CD8-positive, alpha-beta memory T cell (primary cell): Measurements from ENCODE around the gene CRKL. TPM values are rescaled to one million over a fixed set of nuclear protein-coding genes. Genes with fewer than 3 reads are reported as not detected.
A peak's percentile ranks its signal among the peaks of the same experiment; 100 is the strongest.
"Not testable (repeated sequence)": the region's sequence is repeated elsewhere in the genome, so short reads cannot be mapped to it uniquely, and the experiment has no call there.

Source experiments
- CTCF ChIA-PET: fragments of 350-600 bp; sonication (Branson Sonifier 250); formaldehyde crosslinking; loops from one replicate; lab custom pipeline; 2021; ENCODE audit warnings: antibody characterized with exemption; lab: Charles Lee
- POLR2A ChIA-PET: fragments of 350-600 bp; sonication (Branson Sonifier 250); formaldehyde crosslinking; loops from one replicate; lab custom pipeline; 2021; ENCODE audit warnings: antibody characterized with exemption; lab: Charles Lee
- DNase-seq, 5 donors: peaks; one replicate each; pipeline versions ENCODE4 v3.0.0 to v3.0.0-alpha.2; 2020 to 2022; ENCODE audit warnings: mixed read lengths in 1 of 5
- H3K27ac ChIP-seq: one replicate; pipeline ENCODE4 v1.7.0; 2013; ENCODE audit warnings: low read depth, mild to moderate bottlenecking, low read length, moderate library complexity
- H3K27me3 ChIP-seq: 2 replicates; pipeline ENCODE4 v1.7.0; 2013; ENCODE audit warnings: low read length, mild to moderate bottlenecking; ENCODE audit not compliant: insufficient read depth, poor library complexity, severe bottlenecking
- H3K36me3 ChIP-seq: 2 replicates; pipeline ENCODE4 v1.7.0; 2013; ENCODE audit warnings: mild to moderate bottlenecking, low read length, moderate library complexity; ENCODE audit not compliant: insufficient read depth
- H3K4me1 ChIP-seq: 2 replicates; pipeline ENCODE4 v1.7.0; 2013; ENCODE audit warnings: mild to moderate bottlenecking, low read length, moderate library complexity; ENCODE audit not compliant: insufficient read depth
- H3K4me3 ChIP-seq: 2 replicates; pipeline ENCODE4 v1.7.0; 2013; ENCODE audit warnings: mild to moderate bottlenecking, low read length
- H3K9me3 ChIP-seq: 2 replicates; pipeline ENCODE4 v1.7.0; 2013; ENCODE audit warnings: mild to moderate bottlenecking, low read length
- H3K27ac Mint-ChIP-seq, 8 donors: one replicate each; pipeline ENCODE4 v1.8.0; 2020 to 2021; ENCODE audit warnings: mixed read lengths in 8 of 8, mild to moderate bottlenecking in 6 of 8, inconsistent platforms in 3 of 8, moderate library complexity in 3 of 8
- H3K27me3 Mint-ChIP-seq, 2 donors: one replicate each; pipeline ENCODE4 v1.8.0; 2020 to 2021; ENCODE audit warnings: mixed read lengths in 2 of 2, mild to moderate bottlenecking in 1 of 2, moderate library complexity in 1 of 2
- H3K36me3 Mint-ChIP-seq, 3 donors: one replicate each; pipeline ENCODE4 v1.8.0; 2020 to 2021; ENCODE audit warnings: mixed read lengths in 3 of 3, inconsistent platforms in 1 of 3, mild to moderate bottlenecking in 1 of 3
- H3K4me1 Mint-ChIP-seq, 3 donors: one replicate each; pipeline ENCODE4 v1.8.0; 2020 to 2021; ENCODE audit warnings: mixed read lengths in 3 of 3, inconsistent platforms in 1 of 3, mild to moderate bottlenecking in 1 of 3
- H3K4me3 Mint-ChIP-seq, 7 donors: one replicate each; pipeline ENCODE4 v1.8.0; 2020 to 2021; ENCODE audit warnings: mixed read lengths in 7 of 7, mild to moderate bottlenecking in 6 of 7, moderate library complexity in 4 of 7, inconsistent platforms in 2 of 7
- H3K9me3 Mint-ChIP-seq, 5 donors: one replicate each; pipeline ENCODE4 v1.8.0; 2020 to 2022; ENCODE audit warnings: mixed read lengths in 5 of 5, mild to moderate bottlenecking in 3 of 5, moderate library complexity in 2 of 5, inconsistent platforms in 1 of 5
- polyA plus RNA-seq: library from polyadenylated mRNA; unstranded; fragments of 300-500 nt; fragmentation: Illumina TruSeq; gene quantifications from one replicate; pipeline ENCODE4 v1.2.3, GENCODE V29; 2021
- total RNA-seq, 2 experiments: library from RNA; stranded (reverse); gene quantifications; one replicate each; pipeline ENCODE4 v1.2.3, GENCODE V29; 2021

The CRKL gene
- total and polyA plus RNA-seq, 3 experiments from 2014 or later = 54.5 to 98.1 (median 94.0) TPM

DNA sequence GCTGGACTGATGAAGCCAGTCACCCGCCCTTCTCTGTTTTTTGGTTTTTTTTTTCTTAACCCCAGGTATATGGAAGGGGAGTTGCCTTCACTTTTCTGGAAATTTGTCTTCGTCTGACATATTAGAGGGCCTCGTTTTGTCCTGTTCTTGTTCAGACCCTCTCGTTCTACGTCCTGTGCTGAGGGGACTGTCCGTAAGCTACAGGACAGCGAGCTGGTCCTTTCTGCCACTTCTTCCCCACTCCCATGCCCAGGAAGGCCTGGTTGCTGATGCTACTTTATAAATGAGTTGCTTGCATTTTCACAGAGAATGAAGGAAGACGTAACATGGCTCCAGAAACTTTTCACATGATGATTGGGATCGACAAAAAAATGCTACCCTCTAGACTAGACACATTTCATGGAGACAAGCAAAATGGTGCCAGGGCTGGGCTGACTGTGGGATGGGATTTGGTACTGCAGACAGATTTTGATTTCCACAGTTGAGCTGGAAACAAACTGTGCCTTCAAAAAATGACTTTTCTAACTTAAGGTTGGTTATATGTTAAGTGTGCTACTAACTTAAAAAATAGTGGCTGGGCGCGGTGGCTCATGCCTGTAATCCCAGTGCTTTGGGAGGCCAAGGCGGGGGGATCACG, 27.2 kb upstream of the CRKL start:
- Mint-ChIP-seq H3K4me1 (no peaks in the 10 kb centered on the region), H3K36me3 (peaks cover 4 to 41% (median 22%) of the 10 kb centered on the region in 3 donors), H3K27ac (peak overlapping the region in 2 of 8 donors; percentile 30 to 42), H3K27me3 (no peaks in the 10 kb centered on the region), H3K4me3 (no peak overlapping the region), H3K9me3 (no peaks in the 10 kb centered on the region)
- Histone ChIP-seq H3K36me3 (peaks cover 28% of the 10 kb centered on the region), H3K4me1 (no peaks in the 10 kb centered on the region), H3K9me3 (no peaks in the 10 kb centered on the region), H3K27me3 (no peaks in the 10 kb centered on the region), H3K4me3 (no peak overlapping the region), H3K27ac (no peak overlapping the region)
- ChIA-PET POLR2A (no interaction called here), CTCF (no interaction called here)
- DNase-seq = no peak

DNA sequence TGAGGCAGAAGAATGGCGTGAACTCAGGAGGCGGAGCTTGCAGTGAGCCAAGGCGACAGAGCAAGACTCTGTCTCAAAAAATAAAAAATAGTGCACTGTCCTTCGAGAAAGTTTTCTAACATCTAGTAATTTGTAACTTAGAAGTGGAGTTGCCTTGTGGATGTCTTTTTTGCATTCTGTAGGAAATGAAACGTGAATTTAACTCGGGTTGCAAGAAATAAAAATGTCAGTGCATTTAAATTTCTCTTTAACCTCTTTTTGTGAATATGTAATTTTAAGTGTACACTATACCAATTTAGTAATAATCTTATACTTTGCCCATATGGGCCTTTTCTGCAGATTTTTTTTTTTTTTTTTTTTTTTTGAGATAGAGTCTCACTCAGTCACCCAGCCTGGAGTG, 26.2 kb upstream of the CRKL start:
- DNase-seq = no peak
- Mint-ChIP-seq H3K27me3 (peaks cover 3 to 4% of the 10 kb centered on the region in 2 donors), H3K4me3 (no peak overlapping the region), H3K9me3 (no peaks in the 10 kb centered on the region), H3K4me1 (no peaks in the 10 kb centered on the region), H3K36me3 (peaks cover 4 to 33% (median 21%) of the 10 kb centered on the region in 3 donors), H3K27ac (no peak overlapping the region)
- H3K4me3 ChIP-seq = no peak overlapping the region
- no peak overlapping the region for H3K27ac ChIP-seq
- ChIA-PET CTCF (interaction anchor here (0.9 kb wide), 1 partner anchor 26 kb away, joined by 4 read pairs; the partner anchor contains the start of gene CRKL), POLR2A (no interaction called here)
- no peaks in the 10 kb centered on the region for H3K4me1 ChIP-seq
- no peaks in the 10 kb centered on the region for H3K9me3 ChIP-seq
- H3K27me3 ChIP-seq = no peaks in the 10 kb centered on the region
- H3K36me3 ChIP-seq = peaks cover 28% of the 10 kb centered on the region

DNA sequence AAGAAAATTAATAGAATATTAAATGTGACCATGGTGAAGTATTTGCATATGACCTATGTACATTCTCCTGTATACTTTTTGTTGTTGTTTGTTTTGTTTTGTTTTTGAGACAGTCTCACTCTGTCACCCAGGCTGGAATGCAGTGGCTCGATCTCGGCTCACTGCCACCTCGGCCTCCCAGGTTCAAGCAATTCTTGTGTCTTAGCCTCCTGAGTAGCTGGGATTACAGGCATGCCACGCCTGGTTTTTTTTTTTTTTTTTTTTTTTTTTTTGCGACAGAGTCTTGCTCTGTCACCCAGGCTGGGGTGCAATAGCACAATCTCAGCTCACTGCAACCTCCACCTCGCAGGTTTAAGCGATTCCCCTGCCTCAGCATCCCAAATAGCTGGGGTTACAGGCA, 19.5 kb upstream of the CRKL start:
- CTCF ChIA-PET, H3K4me1 Mint-ChIP-seq: not testable (repeated sequence)

DNA sequence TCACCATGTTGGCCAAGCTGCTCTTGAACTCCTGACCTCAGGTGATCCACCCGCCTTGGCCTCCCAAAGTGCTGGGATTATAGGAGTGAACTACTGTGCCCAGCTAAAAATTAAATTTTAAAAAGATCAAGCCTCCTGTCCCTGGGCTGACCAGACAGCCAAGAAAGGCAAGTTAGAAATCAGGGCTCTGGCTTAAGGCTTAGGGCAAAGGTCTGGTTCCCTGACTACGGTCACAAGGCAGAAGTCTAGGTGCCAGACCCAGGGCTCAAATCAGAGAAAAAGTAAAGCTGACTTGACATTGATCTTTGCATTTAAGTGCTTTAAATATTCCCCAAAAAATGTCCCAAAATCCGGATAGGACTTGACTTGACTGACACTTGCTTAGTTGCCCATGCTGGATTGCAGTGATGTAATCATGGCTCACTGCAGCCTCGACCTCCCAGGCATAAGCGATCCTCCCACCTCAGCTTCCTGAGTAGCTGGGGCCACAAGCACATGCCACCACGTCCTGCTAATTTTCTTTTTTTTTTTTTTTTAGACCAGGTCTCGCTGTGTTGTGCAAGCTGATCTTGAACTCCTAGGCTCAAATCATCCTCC, 17.3 kb upstream of the CRKL start:
- POLR2A ChIA-PET = no interaction called here

More for the DNA sequence above, 19.5 kb upstream of the CRKL start:
- H3K9me3 Mint-ChIP-seq, H3K27me3 Mint-ChIP-seq, H3K27me3 ChIP-seq, H3K36me3 ChIP-seq, H3K27ac ChIP-seq, H3K27ac Mint-ChIP-seq, H3K4me1 ChIP-seq, H3K4me3 ChIP-seq, H3K4me3 Mint-ChIP-seq, POLR2A ChIA-PET, H3K36me3 Mint-ChIP-seq, DNase-seq, H3K9me3 ChIP-seq: not testable (repeated sequence)

DNA sequence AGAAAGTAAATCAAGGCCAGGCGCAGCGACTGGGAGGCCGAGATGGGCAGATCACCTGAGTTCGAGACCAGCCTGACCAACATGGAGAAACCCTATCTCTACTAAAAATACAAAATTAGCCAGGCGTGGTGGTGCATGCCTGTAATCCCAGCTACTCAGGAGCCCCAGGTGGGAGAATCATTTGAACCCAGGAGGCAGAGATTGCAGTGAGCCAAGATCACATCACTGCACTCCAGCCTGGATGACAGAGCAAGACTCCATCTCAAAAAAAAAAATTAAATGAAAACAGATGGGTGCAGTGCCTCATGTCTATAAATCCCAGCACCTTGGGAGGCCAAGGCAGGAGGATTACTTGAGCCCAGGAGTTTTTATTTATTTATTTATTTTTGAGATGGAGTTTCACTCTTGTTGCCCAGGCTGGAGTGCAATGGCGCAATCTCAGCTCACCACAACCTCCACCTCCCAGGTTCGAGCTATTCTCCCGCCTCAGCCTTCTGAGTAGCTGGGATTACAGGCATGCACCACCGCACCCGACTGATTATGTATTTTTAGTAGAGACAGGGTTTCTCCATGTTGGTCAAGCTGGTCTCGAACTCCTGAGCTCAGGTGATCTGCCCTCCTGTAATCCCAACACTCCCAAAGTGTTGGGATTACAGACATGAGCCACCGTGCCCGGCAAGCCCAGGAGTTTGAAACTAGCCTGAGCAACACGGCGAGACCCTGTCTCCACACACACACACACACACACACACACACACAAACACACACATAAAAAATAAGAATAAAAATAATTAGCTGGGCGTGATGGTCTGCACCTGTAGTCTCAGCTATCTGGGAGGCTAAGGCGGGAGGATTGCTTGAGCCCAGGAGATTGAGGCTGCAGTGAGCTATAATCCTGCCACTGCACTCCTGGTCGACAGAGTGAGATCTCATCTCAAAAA, 15.8 kb upstream of the CRKL start:
- H3K4me1 Mint-ChIP-seq, H3K36me3 ChIP-seq, H3K27ac ChIP-seq, H3K36me3 Mint-ChIP-seq, CTCF ChIA-PET, H3K9me3 Mint-ChIP-seq, H3K27me3 Mint-ChIP-seq, H3K4me3 ChIP-seq, H3K9me3 ChIP-seq, H3K4me3 Mint-ChIP-seq, H3K27me3 ChIP-seq, DNase-seq, H3K4me1 ChIP-seq, H3K27ac Mint-ChIP-seq: not testable (repeated sequence)
- POLR2A ChIA-PET = interaction anchor here (0.7 kb wide), 1 partner anchor 811 kb away, joined by 4 read pairs; no protein-coding TSS in a partner anchor

More for the DNA sequence above, 17.3 kb upstream of the CRKL start:
- Mint-ChIP-seq H3K9me3 (no peaks in the 10 kb centered on the region), H3K27ac (peak overlapping the region in 1 of 8 donors; percentile 43), H3K4me3 (no peak overlapping the region), H3K4me1 (no peaks in the 10 kb centered on the region), H3K27me3 (peaks cover 3 to 4% of the 10 kb centered on the region in 2 donors), H3K36me3 (no peaks in the 10 kb centered on the region)
- no peaks in the 10 kb centered on the region for H3K27me3 ChIP-seq
- H3K9me3 ChIP-seq = no peaks in the 10 kb centered on the region
- no peaks in the 10 kb centered on the region for H3K4me1 ChIP-seq
- no peak for DNase-seq
- no peak overlapping the region for H3K27ac ChIP-seq
- H3K36me3 ChIP-seq = no peaks in the 10 kb centered on the region
- CTCF ChIA-PET = no interaction called here
- H3K4me3 ChIP-seq = no peak overlapping the region

DNA sequence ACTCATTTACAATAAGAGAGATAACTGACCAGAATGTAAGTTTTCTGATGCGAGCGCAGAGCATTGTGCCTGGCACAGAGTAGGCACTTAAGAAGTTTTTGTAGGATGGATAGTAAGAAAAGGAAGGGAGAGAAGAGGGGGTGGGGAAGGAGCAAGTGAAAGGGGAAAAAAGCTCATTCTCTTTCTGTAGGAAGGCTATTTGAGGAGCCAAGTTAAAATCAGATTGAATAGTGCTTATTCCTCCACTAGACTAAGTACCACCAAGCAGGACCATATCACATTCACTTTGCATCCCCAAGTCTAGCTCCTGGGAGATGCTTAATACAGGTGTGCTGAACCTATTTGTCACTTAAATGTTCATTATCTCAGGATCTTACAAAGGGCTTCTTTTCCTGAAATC, 14.1 kb upstream of the CRKL start:
- ChIA-PET POLR2A (no interaction called here), CTCF (no interaction called here)
- H3K4me3 ChIP-seq = no peak overlapping the region
- H3K27me3 ChIP-seq = no peaks in the 10 kb centered on the region
- Mint-ChIP-seq H3K27me3 (no peaks in the 10 kb centered on the region), H3K4me1 (no peaks in the 10 kb centered on the region), H3K9me3 (no peaks in the 10 kb centered on the region), H3K4me3 (no peak overlapping the region), H3K27ac (no peak overlapping the region), H3K36me3 (no peaks in the 10 kb centered on the region)
- no peak for DNase-seq
- no peaks in the 10 kb centered on the region for H3K36me3 ChIP-seq
- no peak overlapping the region for H3K27ac ChIP-seq
- H3K9me3 ChIP-seq = no peaks in the 10 kb centered on the region
- H3K4me1 ChIP-seq = no peaks in the 10 kb centered on the region

DNA sequence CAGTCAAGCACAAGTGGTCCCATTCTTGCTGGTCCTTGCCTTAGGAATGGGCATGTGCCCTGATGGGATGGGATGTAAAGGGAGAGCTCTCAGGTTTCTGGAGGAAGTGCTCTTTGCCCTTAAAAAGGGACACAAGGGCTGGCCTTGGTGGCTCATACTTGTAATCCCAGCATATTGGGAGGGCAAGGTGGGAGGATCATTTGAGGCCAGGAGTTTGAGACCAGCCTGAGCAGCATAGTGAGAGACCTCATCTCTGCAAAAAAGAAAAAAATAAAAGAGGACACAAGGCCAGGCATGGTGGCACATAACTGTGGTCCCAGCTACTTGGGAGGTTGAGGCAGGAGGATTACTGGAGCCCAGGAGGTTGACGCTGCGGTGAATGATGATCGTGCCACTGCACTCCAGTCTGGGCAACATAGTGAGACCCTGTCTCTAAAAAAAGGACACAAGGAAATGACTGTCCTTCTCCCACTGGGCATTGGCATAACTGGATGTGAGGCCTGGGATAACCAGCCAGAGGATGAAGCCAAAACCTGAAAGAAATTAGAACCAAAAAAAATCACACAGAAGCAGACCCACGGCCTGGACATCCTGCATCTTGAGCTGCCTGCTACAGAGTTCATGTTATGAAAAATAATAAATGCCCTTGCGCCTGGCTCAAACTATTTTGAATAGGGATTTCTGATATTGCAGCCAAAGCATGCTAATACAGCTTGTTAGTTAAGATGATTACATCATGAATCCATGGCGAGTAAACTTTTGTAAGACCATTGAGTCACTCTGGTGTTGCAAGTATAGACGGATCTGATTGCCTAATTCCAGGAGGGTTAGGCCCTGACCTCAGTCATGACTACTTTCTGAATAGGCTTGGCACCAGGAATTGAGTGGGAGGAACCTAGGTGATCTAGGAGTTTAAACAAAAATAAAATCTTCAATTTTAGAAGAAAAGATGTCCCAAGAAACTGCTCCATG, 12.9 kb upstream of the CRKL start:
- Mint-ChIP-seq H3K4me1 (no peaks in the 10 kb centered on the region), H3K27ac (no peak overlapping the region), H3K27me3 (no peaks in the 10 kb centered on the region), H3K36me3 (no peaks in the 10 kb centered on the region), H3K4me3 (no peak overlapping the region), H3K9me3 (no peaks in the 10 kb centered on the region)
- H3K4me3 ChIP-seq = no peak overlapping the region
- no peaks in the 10 kb centered on the region for H3K36me3 ChIP-seq
- ChIA-PET POLR2A (interaction anchor here (0.6 kb wide), 1 partner anchor 11 kb away, joined by 10 read pairs; no protein-coding TSS in a partner anchor), CTCF (no interaction called here)
- no peaks in the 10 kb centered on the region for H3K27me3 ChIP-seq
- H3K27ac ChIP-seq = no peak overlapping the region
- DNase-seq = no peak
- no peaks in the 10 kb centered on the region for H3K9me3 ChIP-seq
- no peaks in the 10 kb centered on the region for H3K4me1 ChIP-seq
